Prostate gland (tissue), 2 donors: ENCODE measurements around the gene SGSH. TPM values are rescaled to one million over a fixed set of nuclear protein-coding genes. Genes with fewer than 3 reads are reported as not detected.

ENCODE experiments used
- DNase-seq: peaks from one replicate; pipeline ENCODE4 v3.0.0-alpha.2; 2019; ENCODE audit warnings: low spot score
- H3K27ac ChIP-seq, 2 donors: fragments of 200-600 bp; sonication (generic); 2 replicates each; pipeline ENCODE4 v1.5.1; 2017 to 2019
- H3K27me3 ChIP-seq: fragments of 200-600 bp; sonication (generic); replicated peaks from 2 replicates; pipeline ENCODE4 v1.5.1; 2019; ENCODE audit not compliant: insufficient read depth
- H3K36me3 ChIP-seq, 2 donors: fragments of 200-600 bp; sonication (generic); 1 replicate in 1 of 2; 2 replicates in 1 of 2; pipeline versions ENCODE4 v1.5.1 to v1.8.1; 2017 to 2019
- H3K4me1 ChIP-seq: fragments of 200-600 bp; sonication (generic); replicated peaks from 2 replicates; pipeline ENCODE4 v1.5.1; 2019
- H3K4me3 ChIP-seq, 2 donors: fragments of 200-600 bp; sonication (generic); 2 replicates each; pipeline ENCODE4 v1.5.1; 2017 to 2019
- H3K9me3 ChIP-seq: fragments of 200-600 bp; sonication (generic); 2 replicates; pipeline ENCODE4 v1.5.1; 2017
- CTCF ChIP-seq, 4 experiments: fragments of 200-600 bp in 2 of 4; fragments of 450-650 bp in 2 of 4; sonication (generic) in 2 of 4; IDR thresholded peaks; 1 replicate in 3 of 4; 2 replicates in 1 of 4; pipeline ENCODE4 v1.5.1; 2016 to 2019; ENCODE audit warnings: antibody characterized with exemption in 4 of 4, mild to moderate bottlenecking in 2 of 4, moderate library complexity in 2 of 4
- POLR2A ChIP-seq: fragments of 450-650 bp; IDR thresholded peaks from one replicate; pipeline ENCODE4 v1.6.1; 2016; ENCODE audit warnings: antibody characterized with exemption, mild to moderate bottlenecking
- POLR2AphosphoS5 ChIP-seq: sonication (generic); formaldehyde crosslinking; IDR thresholded peaks from one replicate; pipeline ENCODE4 v1.6.1; 2017; ENCODE audit warnings: antibody characterized with exemption
- WGBS: methylation state at CpG from one replicate; pipeline ENCODE4 v1.1.5; 2018; 5-methylcytosine and 5-hydroxymethylcytosine counted together
- intact Hi-C: fragments of 100-400 bp; cut with DNase I; formaldehyde crosslinking; loops from one replicate; pipeline ENCODE4 v1.14.2; 2022
- total RNA-seq, 2 donors: library from RNA; depleted of rRNA; stranded (reverse); fragments of >200 nt; gene quantifications; one replicate each; pipeline ENCODE4 v1.1.0, GENCODE V29; 2016

Gene SGSH
- total RNA-seq, 2 donors from 2014 or later, result 41.2 to 95.7 TPM

- no peaks in the 10 kb centered on the region for H3K4me1 ChIP-seq
- no peaks in the 10 kb centered on the region for H3K9me3 ChIP-seq
- no peak overlapping the region for H3K27ac ChIP-seq
- H3K4me3 ChIP-seq, result no peak overlapping the region
- no peaks in the 10 kb centered on the region for H3K36me3 ChIP-seq
- WGBS, result 91% methylated on average over 11 of the region's 11 CpGs
- no peak for DNase-seq
- TF ChIP-seq POLR2A, result no peak
- no peak for TF ChIP-seq CTCF (IDR thresholded peaks at IDR 0.05)
- TF ChIP-seq POLR2AphosphoS5, result no peak
- intact Hi-C loops, result no loop called here
- H3K27me3 ChIP-seq, result no peaks in the 10 kb centered on the region
Observed at GRCh38 chr17:80176757-80177156, 43.4 kb downstream of the SGSH start.

GRCh38 chr17:80173916-80174315, 46.2 kb downstream of the SGSH start:
- H3K27ac ChIP-seq, result no peak overlapping the region
- no peak for TF ChIP-seq POLR2AphosphoS5
- TF ChIP-seq POLR2A, result no peak
- TF ChIP-seq CTCF (IDR thresholded peaks at IDR 0.05), result no peak
- no peaks in the 10 kb centered on the region for H3K9me3 ChIP-seq
- no peak overlapping the region for H3K4me3 ChIP-seq
- no peaks in the 10 kb centered on the region for H3K27me3 ChIP-seq
- H3K4me1 ChIP-seq, result no peaks in the 10 kb centered on the region
- intact Hi-C loops, result no loop called here
- no peak for DNase-seq
- no peaks in the 10 kb centered on the region for H3K36me3 ChIP-seq
- WGBS, result 91% methylated on average over 6 of the region's 6 CpGs

GRCh38 chr17:80173126-80173525, 47.0 kb downstream of the SGSH start:
- Histone ChIP-seq H3K9me3 (no peaks in the 10 kb centered on the region), H3K27me3 (no peaks in the 10 kb centered on the region)

GRCh38 chr17:80171681-80172080, 48.5 kb downstream of the SGSH start:
- H3K27me3 ChIP-seq, result no peaks in the 10 kb centered on the region
- no peak for TF ChIP-seq POLR2A
- no peak for TF ChIP-seq CTCF (IDR thresholded peaks at IDR 0.05)
- no peak overlapping the region for H3K27ac ChIP-seq
- intact Hi-C loops, result no loop called here
- 98% methylated on average over 7 of the region's 7 CpGs for WGBS
- no peak overlapping the region for H3K4me3 ChIP-seq
- no peaks in the 10 kb centered on the region for H3K9me3 ChIP-seq
- no peaks in the 10 kb centered on the region for H3K4me1 ChIP-seq
- H3K36me3 ChIP-seq, result no peaks in the 10 kb centered on the region
- DNase-seq, result no peak

More at GRCh38 chr17:80173126-80173525, 47.0 kb downstream of the SGSH start:
- Histone ChIP-seq H3K36me3 (no peaks in the 10 kb centered on the region), H3K4me3 (no peak overlapping the region), H3K4me1 (no peaks in the 10 kb centered on the region), H3K27ac (no peak overlapping the region)
- WGBS, result 92% methylated on average over 12 of the region's 12 CpGs
- intact Hi-C loops, result no loop called here
- no peak for DNase-seq
- TF ChIP-seq POLR2AphosphoS5 (no peak), POLR2A (no peak), CTCF (IDR thresholded peaks at IDR 0.05) (no peak)

GRCh38 chr17:80169784-80170500, 50.2 kb downstream of the SGSH start, which contains the start of gene CARD14:
TSS of gene CARD14 (plus strand) at chr17:80170030. CDS start at chr17:80181439, 11,409 bp downstream.
- H3K36me3 ChIP-seq, result no peaks in the 10 kb centered on the region
- 29% methylated on average over 18 of the region's 19 CpGs for WGBS
- no peaks in the 10 kb centered on the region for H3K4me1 ChIP-seq
- no peaks in the 10 kb centered on the region for H3K9me3 ChIP-seq
- intact Hi-C loops, result no loop called here
- H3K4me3 ChIP-seq, result peak within 1 kb of the TSS; percentile 21
- peak; percentile 86 for DNase-seq
- H3K27ac ChIP-seq, result no peak within 1 kb of the TSS
- no peaks in the 10 kb centered on the region for H3K27me3 ChIP-seq
- TF ChIP-seq POLR2AphosphoS5 (peak; percentile 95), POLR2A (peak; percentile 71), CTCF (IDR thresholded peaks at IDR 0.05) (no peak)
